Progenitor cell of endocrine pancreas (in vitro differentiated cells): ENCODE data around the gene ZNF555. TPM values are rescaled to one million over a fixed set of nuclear protein-coding genes. Genes with fewer than 3 reads are reported as not detected.
"Not testable (repeated sequence)": the region's sequence is repeated elsewhere in the genome, so short reads cannot be mapped to it uniquely, and the experiment has no call there.

ENCODE experiments used
- DNase-seq: peaks from one replicate; pipeline ENCODE4 v3.0.0; 2021; ENCODE audit warnings: low spot score; ENCODE audit not compliant: unreplicated experiment
- H3K27ac Mint-ChIP-seq: 2 replicates; pipeline ENCODE4 v1.8.0; 2021; ENCODE audit warnings: mild to moderate bottlenecking, moderate library complexity, mixed read lengths
- H3K27me3 Mint-ChIP-seq: 2 replicates; pipeline ENCODE4 v1.8.0; 2021; ENCODE audit warnings: mixed read lengths
- H3K36me3 Mint-ChIP-seq: 2 replicates; pipeline ENCODE4 v1.8.0; 2022; ENCODE audit warnings: mixed read lengths; ENCODE audit not compliant: insufficient read depth
- H3K4me1 Mint-ChIP-seq: 2 replicates; pipeline ENCODE4 v1.8.0; 2021; ENCODE audit warnings: low read depth, mixed read lengths
- H3K4me3 Mint-ChIP-seq: 2 replicates; pipeline ENCODE4 v1.8.0; 2021; ENCODE audit warnings: low read depth, mild to moderate bottlenecking, moderate library complexity, mixed read lengths
- H3K9me3 Mint-ChIP-seq: 2 replicates; pipeline ENCODE4 v1.8.0; 2021; ENCODE audit warnings: low read depth, mixed read lengths
- CTCF ChIP-seq: fragments of 200-600 bp; sonication (generic); IDR thresholded peaks from one replicate; pipeline ENCODE4 v1.5.0; 2021; ENCODE audit warnings: antibody characterized with exemption, mild to moderate bottlenecking; ENCODE audit not compliant: unreplicated experiment
- total RNA-seq: library from RNA; stranded (reverse); gene quantifications from 2 replicates; pipeline ENCODE4 v1.2.1, GENCODE V29; 2021

The ZNF555 gene
- total RNA-seq, 1 donor from 2014 or later = 13.7 TPM

GRCh38 chr19:2900296-2901252 lies 59.3 kb downstream of the ZNF555 start, which contains the start of gene ZNF57:
Gene ZNF57 (plus strand): TSS chr19:2900928. CDS start chr19:2901046, 118 bp downstream.
- peaks cover 5% of the 10 kb centered on the region for H3K4me1 Mint-ChIP-seq
- peak within 1 kb of the TSS; percentile 97 for H3K4me3 Mint-ChIP-seq
- H3K27ac Mint-ChIP-seq = peak within 1 kb of the TSS; percentile 97
- peaks cover 3% of the 10 kb centered on the region for H3K36me3 Mint-ChIP-seq
- peak; percentile 97 for DNase-seq
- no peak for TF ChIP-seq CTCF
- H3K27me3 Mint-ChIP-seq = no peaks in the 10 kb centered on the region
- H3K9me3 Mint-ChIP-seq = peaks cover 12% of the 10 kb centered on the region

DNA sequence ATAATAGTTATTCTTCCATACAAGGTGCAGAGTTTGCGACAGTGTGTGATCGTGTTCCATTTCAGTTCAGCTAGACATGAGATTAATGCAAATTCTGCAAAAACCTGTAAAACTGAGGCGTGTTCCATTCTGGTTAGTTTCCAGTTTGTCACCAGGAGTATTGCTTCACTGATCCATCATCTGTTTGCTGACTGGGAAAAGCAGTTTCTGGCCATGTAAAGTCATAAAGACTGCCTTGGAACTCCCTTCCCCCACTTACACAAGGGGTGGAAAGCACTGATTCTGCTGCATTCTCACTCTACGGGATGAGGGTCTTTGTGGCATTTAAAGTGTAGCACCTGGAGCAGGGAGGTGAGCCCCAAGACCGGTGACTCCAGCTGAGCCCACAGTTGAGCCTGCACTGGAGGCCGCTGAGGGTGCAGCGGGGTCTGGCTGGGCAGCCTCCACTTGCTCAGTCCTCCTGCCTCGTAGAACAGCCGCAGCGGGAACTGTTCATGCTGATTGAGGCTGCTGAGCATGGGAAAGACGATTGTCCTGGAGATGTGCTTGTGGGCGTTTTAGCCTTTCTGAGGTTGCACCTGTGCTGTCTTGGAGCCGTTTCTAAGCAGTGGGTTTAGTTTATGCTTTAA lies 61.4 kb downstream of the ZNF555 start:
- no peaks in the 10 kb centered on the region for H3K27me3 Mint-ChIP-seq
- no peak overlapping the region for H3K27ac Mint-ChIP-seq
- peaks cover 3% of the 10 kb centered on the region for H3K9me3 Mint-ChIP-seq
- no peak for DNase-seq
- H3K4me1 Mint-ChIP-seq = peaks cover 5% of the 10 kb centered on the region
- peak overlapping the region; percentile 20 for H3K4me3 Mint-ChIP-seq
- TF ChIP-seq CTCF = no peak
- H3K36me3 Mint-ChIP-seq = peaks cover 1% of the 10 kb centered on the region

- not testable (repeated sequence) for DNase-seq, H3K27me3 Mint-ChIP-seq, H3K4me1 Mint-ChIP-seq, H3K27ac Mint-ChIP-seq, H3K4me3 Mint-ChIP-seq, H3K36me3 Mint-ChIP-seq, H3K9me3 Mint-ChIP-seq
Observed at GRCh38 chr19:2903326-2903725, 62.1 kb downstream of the ZNF555 start.

GRCh38 chr19:2905918-2906519 lies 64.7 kb downstream of the ZNF555 start:
- H3K4me3 Mint-ChIP-seq = no peak overlapping the region

DNA sequence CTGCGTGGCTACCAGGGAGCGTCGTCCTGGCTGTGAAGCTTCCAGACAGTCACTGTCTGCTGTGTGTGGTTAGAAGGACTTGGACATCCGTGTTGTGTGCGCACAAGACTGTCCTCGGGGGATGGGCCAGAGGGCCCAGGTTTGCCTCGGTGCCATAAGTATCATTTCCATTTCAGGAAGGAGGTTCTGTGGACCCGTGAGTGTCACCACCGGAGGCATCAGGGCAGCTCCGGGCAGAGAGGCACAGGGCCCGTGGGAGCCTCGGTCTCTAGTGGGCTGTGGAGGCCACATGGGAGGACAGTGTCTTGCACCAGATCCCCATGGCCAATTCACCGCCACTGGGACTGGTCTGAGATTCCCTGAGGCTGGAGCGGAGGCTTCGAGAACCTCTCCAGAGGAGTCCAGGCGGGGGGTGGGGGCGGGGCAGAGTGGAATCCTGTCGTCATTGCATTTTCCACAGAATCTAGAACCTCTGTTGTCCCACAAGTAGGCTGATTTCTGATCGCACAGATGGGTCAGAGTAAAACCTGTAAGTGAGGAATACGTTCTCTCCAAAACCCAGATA lies 65.4 kb downstream of the ZNF555 start:
- H3K4me3 Mint-ChIP-seq = no peak overlapping the region
- H3K27me3 Mint-ChIP-seq = no peaks in the 10 kb centered on the region
- peaks cover 1% of the 10 kb centered on the region for H3K4me1 Mint-ChIP-seq
- H3K9me3 Mint-ChIP-seq = peaks cover 13% of the 10 kb centered on the region
- no peak overlapping the region for H3K27ac Mint-ChIP-seq
- H3K36me3 Mint-ChIP-seq = peaks cover 13% of the 10 kb centered on the region
- TF ChIP-seq CTCF = no peak
- DNase-seq = no peak

More at GRCh38 chr19:2905918-2906519, 64.7 kb downstream of the ZNF555 start:
- no peak overlapping the region for H3K27ac Mint-ChIP-seq
- peaks cover 10% of the 10 kb centered on the region for H3K9me3 Mint-ChIP-seq
- DNase-seq = no peak
- no peaks in the 10 kb centered on the region for H3K27me3 Mint-ChIP-seq
- H3K4me1 Mint-ChIP-seq = peaks cover 3% of the 10 kb centered on the region
- TF ChIP-seq CTCF = no peak
- H3K36me3 Mint-ChIP-seq = peaks cover 10% of the 10 kb centered on the region

Other genes with a start within 250 kb of the ZNF555 start
- 9.9 and 11.3 TPM in 2 replicates for gene GNG7, start 138.8 kb upstream of the ZNF555 start, total RNA-seq
- 8.6 and 10.8 TPM in 2 replicates for gene DIRAS1, start 120.1 kb upstream of the ZNF555 start, total RNA-seq
- gene SLC39A3, start 101.5 kb upstream of the ZNF555 start, total RNA-seq = 22.7 and 23.8 TPM in 2 replicates
- 74.1 and 77.5 TPM in 2 replicates for gene SGTA, start 58.2 kb upstream of the ZNF555 start, total RNA-seq
- gene THOP1, start 56.0 kb upstream of the ZNF555 start, total RNA-seq = 103 and 108 TPM in 2 replicates
- gene ZNF554, start 21.6 kb upstream of the ZNF555 start, total RNA-seq = 12.1 and 14.1 TPM in 2 replicates
- gene ZNF556, start 25.9 kb downstream of the ZNF555 start, total RNA-seq = not detected in 2 replicates
- 3.8 and 5.3 TPM in 2 replicates for gene ZNF57, start 59.5 kb downstream of the ZNF555 start, total RNA-seq
- 6.3 and 7.1 TPM in 2 replicates for gene ZNF77, start 103.5 kb downstream of the ZNF555 start, total RNA-seq
- gene TLE6, start 136.1 kb downstream of the ZNF555 start, total RNA-seq = 18.4 and 21.0 TPM in 2 replicates
- gene TLE2, start 187.8 kb downstream of the ZNF555 start, total RNA-seq = 147 and 160 TPM in 2 replicates
- 469 and 507 TPM in 2 replicates for gene TLE5, start 221.0 kb downstream of the ZNF555 start, total RNA-seq